Measurements from ENCODE around the gene TAS1R3.

DNA sequence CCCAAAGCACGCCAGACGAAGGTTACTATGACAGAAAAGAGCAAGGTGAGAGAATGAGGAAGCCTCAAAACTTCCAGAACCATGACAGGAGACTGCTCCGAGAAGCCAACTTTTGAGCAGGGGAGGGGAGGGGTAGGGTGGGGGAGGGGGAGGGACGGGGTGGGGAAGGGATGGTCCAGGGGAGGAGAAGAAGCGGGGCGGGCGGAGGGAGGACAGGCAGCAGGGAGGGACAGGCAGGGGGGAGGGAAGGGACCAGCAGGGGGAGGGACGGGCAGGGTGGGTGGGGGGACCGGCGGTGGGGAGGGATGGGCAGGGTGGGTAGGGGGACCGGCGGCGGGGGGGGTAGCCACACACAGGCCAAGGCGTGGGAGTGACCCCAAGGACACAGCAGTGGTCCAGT, 8.7 kb upstream of the TAS1R3 start:
- TF ChIP-seq SRF (IDR thresholded peaks at IDR 0.05; ENCODE audit: low read depth) (no peak), FOSL1 (IDR thresholded peaks at IDR 0.05; ENCODE audit: low read depth) (no peak)

Data from HCT116 (cell line).